CD4-positive, alpha-beta T cell treated with Interleukin-6 at 100 ng/mL for 8 hours (primary cell): ENCODE measurements around the gene RHBDD1.

Source experiments
- DNase-seq: peaks from one replicate; pipeline ENCODE4 v3.0.0-alpha.2; 2020; ENCODE audit warnings: mixed read lengths, low spot score

RHBDD1 gene

GRCh38 chr2:226845386-226846116 lies 9.7 kb downstream of the RHBDD1 start:
- DNase-seq, result no peak

GRCh38 chr2:226847090-226847489 lies 11.2 kb downstream of the RHBDD1 start:
- no peak for DNase-seq

- no peak for DNase-seq
Measured at GRCh38 chr2:226847511-226847910, 11.7 kb downstream of the RHBDD1 start.

- DNase-seq, result no peak
Measured at GRCh38 chr2:226849349-226849748, 13.5 kb downstream of the RHBDD1 start.

- no peak for DNase-seq
Measured at GRCh38 chr2:226850024-226850423, 14.2 kb downstream of the RHBDD1 start.

- DNase-seq, result no peak
Measured at GRCh38 chr2:226855787-226856186, 19.9 kb downstream of the RHBDD1 start.

GRCh38 chr2:226860087-226860486 lies 24.2 kb downstream of the RHBDD1 start:
- no peak for DNase-seq

- DNase-seq, result no peak
Measured at GRCh38 chr2:226862623-226863022, 26.8 kb downstream of the RHBDD1 start.

- DNase-seq, result no peak
Measured at GRCh38 chr2:226865273-226865672, 29.4 kb downstream of the RHBDD1 start.

- no peak for DNase-seq
Measured at GRCh38 chr2:226865710-226866109, 29.9 kb downstream of the RHBDD1 start.

GRCh38 chr2:226868331-226869162 lies 32.7 kb downstream of the RHBDD1 start:
- no peak for DNase-seq

- DNase-seq, result no peak
Measured at GRCh38 chr2:226869371-226869770, 33.5 kb downstream of the RHBDD1 start.

GRCh38 chr2:226873051-226873620 lies 37.3 kb downstream of the RHBDD1 start:
- no peak for DNase-seq

- no peak for DNase-seq
Measured at GRCh38 chr2:226873826-226874225, 38.0 kb downstream of the RHBDD1 start.

GRCh38 chr2:226874749-226875148 lies 38.9 kb downstream of the RHBDD1 start:
- no peak for DNase-seq

GRCh38 chr2:226875438-226876225 lies 39.8 kb downstream of the RHBDD1 start:
- no peak for DNase-seq

- DNase-seq, result no peak
Measured at GRCh38 chr2:226877491-226877890, 41.6 kb downstream of the RHBDD1 start.

GRCh38 chr2:226881287-226881686 lies 45.4 kb downstream of the RHBDD1 start:
- DNase-seq, result no peak

- no peak for DNase-seq
Measured at GRCh38 chr2:226882606-226883005, 46.8 kb downstream of the RHBDD1 start.

- DNase-seq, result no peak
Measured at GRCh38 chr2:226883296-226883795, 47.5 kb downstream of the RHBDD1 start.

- DNase-seq, result no peak
Measured at GRCh38 chr2:226884166-226884565, 48.3 kb downstream of the RHBDD1 start.
